GM18951 (cell line): Measurements from ENCODE around the gene IER3.
"Not testable (repeated sequence)": the region's sequence is repeated elsewhere in the genome, so short reads cannot be mapped to it uniquely, and the experiment has no call there.

Experiments used
- POLR2A ChIP-seq: IDR thresholded peaks from 4 replicates; pipeline ENCODE4 v1.6.1; 2011; ENCODE audit warnings: mild to moderate bottlenecking; ENCODE audit not compliant: insufficient read length, insufficient read depth; ENCODE audit errors: extremely low read depth
- in situ Hi-C: fragments of 300-500 bp; cut with MboI; formaldehyde crosslinking; loops from one replicate; pipeline ENCODE4 v1.12.0; 2022; ENCODE audit warnings: low sequenced_read_pairs, mixed read lengths, inconsistent platforms; ENCODE audit not compliant: unreplicated experiment

Gene IER3

DNA sequence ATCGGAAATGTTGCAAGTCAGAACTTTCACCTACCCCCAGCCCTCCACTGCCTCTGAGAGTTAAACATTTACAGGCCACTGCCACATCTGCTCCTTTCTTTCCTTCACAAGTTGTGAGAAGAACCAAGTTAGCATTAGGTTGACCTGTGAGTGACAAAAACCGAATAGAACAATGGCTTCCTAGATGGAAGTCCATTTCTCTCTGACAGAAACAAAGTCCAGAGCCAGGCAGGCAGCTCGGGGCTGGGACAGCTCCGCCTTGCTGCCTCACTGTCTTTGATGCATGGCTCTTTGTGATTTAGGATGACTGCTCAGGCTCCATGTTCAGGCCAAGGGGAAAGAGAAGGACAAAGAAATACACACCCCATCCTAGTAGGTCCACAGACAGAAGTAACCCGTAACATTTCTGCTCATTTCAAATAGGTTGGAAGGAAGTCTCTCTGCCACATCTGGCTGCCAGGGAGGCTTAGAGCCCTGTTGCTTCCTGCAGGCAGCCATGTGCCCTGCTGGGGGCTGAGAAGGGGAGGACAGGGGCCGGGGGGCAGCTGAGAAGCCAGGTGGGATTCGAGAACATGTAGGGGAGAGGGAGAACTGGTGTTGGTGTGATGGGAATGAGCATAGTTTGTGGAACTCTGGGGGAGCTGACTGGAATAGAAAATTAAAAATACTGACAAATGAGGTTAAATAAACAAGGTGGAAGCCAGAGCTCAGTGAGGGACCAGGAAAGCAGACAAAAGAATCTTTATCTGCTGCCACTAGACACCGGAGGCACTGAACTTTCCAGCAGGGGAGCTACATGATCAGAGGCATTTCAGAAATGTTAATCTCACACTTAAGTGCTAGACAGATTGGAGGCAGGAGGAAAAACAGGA, 19.5 kb upstream of the IER3 start:
- no peak for TF ChIP-seq POLR2A
- in situ Hi-C loops: no loop called here

DNA sequence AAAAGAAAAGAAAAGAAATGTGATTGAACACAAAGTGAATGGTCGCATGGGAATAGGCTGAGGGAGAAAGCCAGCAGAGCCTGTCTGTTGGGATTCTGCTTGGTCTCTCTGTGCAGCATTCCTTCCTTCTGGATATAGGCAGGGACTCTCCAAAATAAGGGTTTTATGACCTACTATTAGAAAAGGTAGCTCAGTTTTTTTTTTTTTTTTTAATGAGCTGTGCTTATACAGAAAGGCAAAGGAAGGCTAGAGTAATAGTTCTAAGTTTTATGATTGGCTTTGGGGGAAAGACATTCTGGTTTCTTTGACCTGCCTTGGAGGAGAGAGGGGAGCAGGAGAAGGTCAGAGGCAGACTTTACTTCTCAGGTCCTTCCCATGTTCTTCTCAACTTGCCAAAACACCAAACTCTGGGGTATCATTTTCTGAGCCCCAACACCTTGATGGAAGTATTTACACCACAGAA, 18.8 kb upstream of the IER3 start:
- TF ChIP-seq POLR2A: no peak
- in situ Hi-C loops: no loop called here

DNA sequence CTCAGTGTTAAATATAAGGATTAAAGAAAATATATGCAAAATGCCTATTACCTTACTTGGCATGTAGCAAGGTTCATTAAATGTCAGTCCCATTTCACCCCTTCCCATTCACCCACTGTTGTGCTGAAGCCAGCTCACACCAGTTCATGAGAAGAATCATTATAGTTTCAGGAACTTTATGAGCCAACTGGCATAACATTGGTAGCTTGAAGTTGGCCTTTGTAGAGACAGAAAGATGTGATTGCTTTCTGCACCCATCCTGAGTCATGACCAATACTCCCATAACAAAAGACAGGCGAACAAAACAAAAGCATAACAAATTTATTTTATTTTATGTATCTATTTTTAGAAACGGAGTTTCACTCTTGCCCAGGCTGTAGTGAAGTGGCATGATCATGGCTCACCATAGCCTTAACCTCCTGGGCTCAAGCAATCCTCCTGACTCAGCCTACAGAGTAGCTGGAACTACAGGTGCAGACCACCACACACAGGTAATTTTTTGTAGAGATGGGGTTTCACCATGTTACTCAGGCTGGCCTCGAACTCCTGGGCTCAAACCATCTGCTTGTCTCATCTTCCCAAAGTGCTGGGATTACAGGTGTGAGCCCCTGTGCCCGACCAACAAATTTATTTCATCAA, 17.6 kb upstream of the IER3 start:
- TF ChIP-seq POLR2A: no peak
- in situ Hi-C loops: no loop called here

DNA sequence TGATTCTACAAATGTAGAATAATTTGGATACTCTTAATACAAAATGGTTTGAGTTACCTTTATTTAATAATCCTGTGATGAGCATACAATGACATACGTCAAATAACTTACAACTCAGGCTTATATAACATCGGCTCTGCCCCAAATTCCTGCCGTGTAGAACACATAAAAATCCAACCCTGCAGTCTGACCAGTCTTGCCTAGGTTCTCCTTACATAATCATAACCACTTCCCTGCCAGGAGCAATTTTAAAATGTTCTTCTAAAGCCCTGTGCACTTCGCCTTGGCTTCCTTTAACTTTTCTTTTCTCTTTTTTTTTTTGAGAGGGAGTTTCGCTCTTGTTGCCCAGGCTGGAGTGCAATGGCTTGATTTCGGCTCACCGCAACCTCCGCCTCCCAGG, 16.2 kb upstream of the IER3 start:
- no peak for TF ChIP-seq POLR2A
- in situ Hi-C loops: no loop called here

DNA sequence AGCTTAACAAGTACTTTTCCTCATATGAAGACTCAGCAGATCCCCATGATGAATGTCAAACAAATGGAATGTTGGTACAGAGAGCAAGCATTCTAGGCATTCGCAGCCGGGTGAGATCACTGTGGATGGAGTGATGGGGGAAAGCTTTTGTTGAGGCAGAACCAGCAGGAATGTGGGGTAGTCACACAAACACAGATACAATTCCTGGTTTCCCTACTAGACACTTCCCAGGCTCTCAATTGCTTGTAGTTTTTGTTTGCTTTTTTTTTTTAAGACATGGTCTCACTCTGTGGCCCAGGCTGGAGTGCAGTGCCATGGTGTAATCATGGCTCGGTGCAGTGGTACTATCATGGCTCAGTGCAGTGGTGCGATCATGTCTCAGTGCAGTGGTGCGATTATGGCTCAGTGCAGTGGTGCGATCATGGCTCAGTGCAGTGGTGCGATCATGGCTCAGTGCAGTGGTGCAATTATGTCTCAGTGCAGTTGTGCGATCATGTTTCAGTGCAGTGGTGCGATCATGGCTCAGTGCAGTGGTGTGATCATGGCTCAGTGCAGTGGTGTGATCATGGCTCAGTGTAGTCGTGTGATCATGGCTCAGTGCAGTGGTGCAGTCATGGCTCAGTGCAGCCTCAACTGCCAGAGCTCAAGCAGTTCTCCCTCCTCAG, 15.4 kb upstream of the IER3 start:
- TF ChIP-seq POLR2A: no peak
- in situ Hi-C loops: no loop called here

DNA sequence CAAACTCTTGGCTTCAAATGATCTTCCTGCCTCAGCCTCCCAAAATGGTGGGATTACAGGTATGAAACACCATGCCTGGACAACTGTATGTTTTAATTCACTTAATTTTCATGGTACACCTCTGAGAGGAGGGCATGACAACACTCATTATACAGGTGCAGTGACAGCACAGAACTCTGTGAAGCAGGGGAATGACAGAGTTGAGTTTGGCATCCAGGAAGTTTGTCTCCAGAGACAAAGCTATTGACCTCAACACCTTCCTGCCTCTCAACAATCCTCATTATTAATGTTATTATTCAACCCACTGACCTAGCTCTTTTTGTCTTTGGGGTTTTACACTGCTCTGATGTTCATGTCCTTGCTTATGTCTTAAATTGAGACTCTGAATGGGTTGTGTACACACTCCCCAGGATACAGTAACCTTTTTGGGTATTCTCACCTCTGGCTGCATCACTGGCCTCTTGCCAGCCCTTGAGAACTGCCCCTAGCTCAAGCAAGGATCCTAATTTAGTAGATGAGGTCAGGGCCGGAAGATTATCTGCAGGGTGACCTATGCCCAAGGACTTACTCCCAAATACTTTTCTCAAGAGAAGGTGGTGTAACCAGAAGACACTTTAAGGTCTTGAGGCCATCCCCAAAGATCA, 13.0 kb upstream of the IER3 start:
- in situ Hi-C loops: no loop called here
- no peak for TF ChIP-seq POLR2A

DNA sequence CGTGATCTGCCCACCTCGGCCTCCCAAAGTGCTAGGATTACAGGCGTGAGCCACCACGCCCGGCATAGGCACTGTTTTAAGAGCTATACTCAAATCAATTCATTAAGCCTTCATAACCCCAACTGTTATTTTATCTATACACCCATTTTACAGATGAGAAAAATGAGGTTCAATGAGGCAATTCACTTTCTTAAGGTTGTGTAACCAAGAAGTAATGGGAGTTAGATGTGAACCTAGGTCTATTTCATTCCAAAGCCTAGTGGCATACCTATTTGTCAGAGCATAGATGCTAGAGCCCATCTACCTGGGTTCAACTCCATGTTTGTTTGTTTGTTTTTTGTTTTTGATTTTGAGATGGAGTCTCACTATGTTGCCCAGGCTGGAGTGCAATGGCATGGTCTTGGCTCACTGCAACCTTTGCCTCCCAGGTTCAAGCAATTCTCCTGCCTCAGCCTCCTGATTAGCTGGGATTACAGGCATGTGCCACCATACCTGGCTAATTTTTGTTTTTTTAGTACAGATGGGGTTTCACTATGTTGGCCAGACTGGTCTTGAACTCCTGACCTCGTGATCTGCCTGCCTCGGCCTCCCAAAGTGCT, 12.2 kb upstream of the IER3 start:
- in situ Hi-C loops: not testable (repeated sequence)

DNA sequence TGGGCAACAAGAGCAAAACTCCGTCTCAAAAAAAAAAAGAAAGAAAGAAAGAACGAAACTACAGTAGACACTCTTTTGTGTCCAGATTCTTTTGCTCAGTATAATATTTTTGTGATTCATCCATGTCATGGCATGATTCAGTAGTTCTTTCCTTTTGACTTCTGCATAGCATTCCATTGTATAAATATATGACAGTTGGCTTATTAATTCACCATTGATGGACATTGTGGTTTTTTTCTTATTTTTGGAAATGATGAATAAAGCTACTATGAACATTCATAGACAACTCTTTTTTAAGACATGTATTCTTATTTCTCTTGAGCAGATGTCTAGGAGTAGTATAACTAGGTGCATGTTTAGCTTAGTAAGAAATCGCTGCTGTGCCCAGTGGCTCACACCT, 10.3 kb upstream of the IER3 start:
- in situ Hi-C loops: no loop called here
- TF ChIP-seq POLR2A: no peak

DNA sequence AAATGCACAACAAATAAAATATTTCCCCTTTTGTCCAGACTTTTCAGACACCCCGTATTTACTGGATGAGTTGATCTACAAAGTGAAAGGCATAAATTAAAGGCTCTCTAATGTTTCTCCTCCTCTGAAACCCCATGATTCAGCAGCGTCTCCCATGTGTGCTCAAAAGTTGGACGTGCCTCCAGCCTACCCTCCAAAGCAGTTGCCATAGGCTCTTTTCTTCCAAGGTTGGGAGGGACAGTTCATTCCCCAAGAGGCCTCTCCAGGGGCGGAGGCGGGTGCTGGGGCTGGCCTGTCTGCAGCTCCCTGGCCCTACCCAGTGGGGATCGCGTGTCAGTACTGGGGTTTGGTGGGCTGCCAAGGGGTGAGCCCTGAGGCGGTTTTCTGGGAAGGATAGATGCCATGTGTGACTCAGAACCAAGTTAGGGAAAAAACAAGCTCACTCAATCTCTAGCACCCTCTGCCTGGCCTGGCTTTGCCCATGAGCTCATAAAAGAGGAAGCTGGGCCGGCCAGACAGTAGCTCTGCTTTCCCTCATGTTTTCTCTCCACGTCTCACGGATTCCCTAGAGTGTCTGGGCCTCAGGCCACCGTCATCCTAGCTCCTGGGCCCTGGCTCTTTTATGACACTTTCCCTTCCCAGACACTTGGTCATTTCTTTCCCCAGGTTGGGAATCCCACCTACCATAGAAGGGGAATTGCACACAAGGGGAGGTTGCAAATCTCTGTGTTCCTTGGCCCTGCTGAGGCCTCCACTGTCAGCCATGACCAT, 8.0 kb upstream of the IER3 start:
- in situ Hi-C loops: no loop called here
- TF ChIP-seq POLR2A: no peak

DNA sequence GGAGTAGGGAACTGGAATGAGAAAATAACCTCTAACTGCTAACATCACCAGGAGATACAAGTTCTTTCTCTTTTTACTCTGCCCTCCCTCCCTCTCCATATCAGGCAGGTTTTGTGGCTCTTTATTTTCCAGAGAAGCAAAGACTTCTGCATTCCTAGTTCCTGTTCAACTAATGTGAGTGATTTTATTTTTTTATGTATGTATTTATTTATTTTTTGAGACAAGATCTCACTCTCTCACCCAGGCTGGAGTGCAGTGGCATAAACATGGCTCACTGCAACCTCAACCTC, 6.0 kb upstream of the IER3 start:
- TF ChIP-seq POLR2A: no peak

DNA sequence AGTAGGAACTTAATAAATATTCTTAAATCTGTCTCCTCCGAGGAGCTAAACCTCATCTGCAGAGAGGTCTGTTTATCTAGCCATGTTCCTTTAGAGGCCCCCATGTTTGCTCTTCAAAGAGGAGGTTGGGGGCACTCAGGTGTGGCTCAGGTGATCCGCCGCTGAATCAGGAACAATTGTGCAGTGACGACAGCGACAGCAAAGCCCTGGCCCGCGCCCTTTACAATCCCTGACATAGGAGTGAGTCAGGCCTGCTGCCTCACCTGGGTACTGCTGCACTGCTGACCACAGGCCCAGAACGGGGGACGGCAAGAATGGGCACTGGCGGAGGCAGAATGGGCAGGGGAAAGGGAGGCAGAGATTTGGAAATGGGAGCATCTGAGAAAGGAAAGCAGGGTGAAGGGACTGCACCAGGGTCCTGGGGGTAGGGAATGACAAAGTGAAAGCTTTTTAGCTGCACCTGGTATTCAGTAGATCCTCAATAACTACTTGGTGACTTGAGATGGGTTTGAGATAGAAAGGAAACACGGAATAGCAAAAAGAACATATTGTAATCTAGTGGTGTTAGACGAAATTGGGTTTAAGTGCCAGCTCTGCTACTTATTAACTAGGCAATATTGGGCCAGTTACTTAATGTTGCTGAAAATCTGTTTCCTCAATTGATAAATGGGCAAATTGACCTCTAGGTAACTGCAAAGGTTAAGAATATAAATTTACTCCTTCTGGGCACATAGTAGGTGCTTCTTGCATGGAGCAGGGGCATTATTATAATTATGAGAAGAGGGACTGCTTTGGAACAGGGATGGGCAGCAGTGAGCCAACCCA, 5.4 kb upstream of the IER3 start:
- in situ Hi-C loops: loop anchor here (10.0 kb wide), 1 partner anchor 65 kb away; no protein-coding TSS in a partner anchor
- TF ChIP-seq POLR2A: no peak

More for the DNA sequence above, 6.0 kb upstream of the IER3 start:
- in situ Hi-C loops: no loop called here
